SK-N-SH treated with all-trans-retinoic acid at 6 μM for 48 hours (cell line): Measurements from ENCODE around the gene DIPK1A.

Experiments used
- ARNTL ChIP-seq: fragments of 450-650 bp; formaldehyde crosslinking; IDR thresholded peaks from 2 replicates; pipeline ENCODE4 v1.5.0; 2020; ENCODE audit warnings: low read depth, mild to moderate bottlenecking, moderate library complexity, borderline replicate concordance
- BACH2 ChIP-seq: fragments of 250-450 bp; sonication (Bioruptor Pico); IDR thresholded peaks from 2 replicates; pipeline ENCODE4 v1.9.0; 2021; ENCODE audit warnings: mild to moderate bottlenecking, borderline replicate concordance
- ESRRG ChIP-seq: fragments of 250-450 bp; sonication (Bioruptor Pico); IDR thresholded peaks from 2 replicates; pipeline ENCODE4 v1.6.1; 2021; ENCODE audit warnings: mild to moderate bottlenecking
- OSR1 ChIP-seq: fragments of 250-450 bp; sonication (Bioruptor Pico); IDR thresholded peaks from 2 replicates; pipeline ENCODE4 v1.8.0; 2022; ENCODE audit warnings: moderate library complexity, mild to moderate bottlenecking, inconsistent platforms
- PPARA ChIP-seq: fragments of 250-450 bp; sonication (Bioruptor Pico); IDR thresholded peaks from 2 replicates; pipeline ENCODE4 v1.5.0; 2020; ENCODE audit warnings: mild to moderate bottlenecking, borderline replicate concordance
- RARB ChIP-seq: fragments of 250-450 bp; sonication (Bioruptor Pico); IDR thresholded peaks from 2 replicates; pipeline ENCODE4 v1.8.0; 2021; ENCODE audit warnings: mild to moderate bottlenecking, moderate library complexity
- SNAI2 ChIP-seq: fragments of 250-450 bp; sonication (Bioruptor Pico); IDR thresholded peaks from 2 replicates; pipeline ENCODE4 v1.5.0; 2020; ENCODE audit warnings: mild to moderate bottlenecking, moderate library complexity
- TCF4 ChIP-seq: fragments of 250-450 bp; sonication (Bioruptor Pico); IDR thresholded peaks from 2 replicates; pipeline ENCODE4 v1.8.0; 2021; ENCODE audit warnings: mild to moderate bottlenecking, moderate library complexity, borderline replicate concordance
- ZC3H10 ChIP-seq: fragments of 250-450 bp; sonication (Bioruptor Pico); IDR thresholded peaks from 2 replicates; pipeline ENCODE4 v1.5.1; 2021; ENCODE audit warnings: mild to moderate bottlenecking, moderate library complexity
- ZFP3 ChIP-seq: fragments of 250-450 bp; sonication (Bioruptor Pico); IDR thresholded peaks from 2 replicates; pipeline ENCODE4 v1.5.0; 2020; ENCODE audit warnings: mild to moderate bottlenecking, moderate library complexity
- ZFP30 ChIP-seq: fragments of 450-650 bp; formaldehyde crosslinking; IDR thresholded peaks from 2 replicates; pipeline ENCODE4 v1.5.0; 2022; ENCODE audit warnings: mild to moderate bottlenecking, moderate library complexity
- ZNF8 ChIP-seq: fragments of 450-650 bp; formaldehyde crosslinking; IDR thresholded peaks from 2 replicates; pipeline ENCODE4 v1.5.0; 2020; ENCODE audit warnings: mild to moderate bottlenecking, moderate library complexity
- TF ChIP-seq, protein P1 (sequence below): fragments of 250-450 bp; sonication (Bioruptor Pico); IDR thresholded peaks from 2 replicates; pipeline ENCODE4 v1.8.0; 2020; ENCODE audit warnings: mild to moderate bottlenecking, moderate library complexity, borderline replicate concordance
- TF ChIP-seq, protein P2 (sequence below): fragments of 250-450 bp; sonication (Bioruptor Pico); IDR thresholded peaks from 2 replicates; pipeline ENCODE4 v1.5.1; 2020; ENCODE audit warnings: low read depth, mild to moderate bottlenecking, moderate library complexity

DNA sequence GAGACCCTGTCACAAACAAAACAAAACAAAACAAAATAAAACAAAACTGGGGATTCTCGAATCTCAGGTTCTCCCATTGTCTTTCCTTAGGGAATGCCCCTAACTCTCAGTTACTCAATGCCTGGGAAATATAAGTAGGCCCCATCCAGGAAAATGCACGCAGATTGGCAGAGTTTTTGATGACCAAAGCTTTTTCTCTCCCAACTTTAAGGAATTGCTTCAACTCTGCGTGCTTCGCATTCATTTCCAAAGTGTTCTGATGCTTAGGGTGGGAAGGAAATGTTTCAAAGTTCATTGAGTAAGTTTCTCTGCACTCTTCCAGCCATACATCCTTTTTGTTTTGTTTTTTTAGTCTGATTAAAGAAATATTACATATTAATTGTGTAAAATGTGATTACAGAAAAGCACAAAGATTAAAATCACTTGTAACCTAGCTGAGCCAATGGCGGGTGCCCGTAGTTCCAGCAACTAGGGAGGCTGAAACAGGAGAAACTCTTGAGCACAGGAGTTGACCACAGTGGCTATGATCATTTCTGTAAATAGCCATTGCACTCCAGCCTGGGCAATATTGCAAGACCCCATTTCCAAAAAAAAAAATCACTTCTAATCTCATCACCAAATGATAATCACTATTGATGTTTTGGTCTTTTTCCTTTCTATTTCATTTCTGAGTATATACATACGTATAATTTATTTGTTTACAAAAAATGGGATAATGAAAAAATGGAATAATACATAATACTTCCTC is 157.9 kb downstream of the DIPK1A start:
- no peak for TF ChIP-seq ZNF8
- no peak for TF ChIP-seq OSR1
- no peak for TF ChIP-seq PPARA (CRISPR knock-in tag)
- no peak for TF ChIP-seq ZFP3 (CRISPR knock-in tag)
- TF ChIP-seq, protein P1, sequence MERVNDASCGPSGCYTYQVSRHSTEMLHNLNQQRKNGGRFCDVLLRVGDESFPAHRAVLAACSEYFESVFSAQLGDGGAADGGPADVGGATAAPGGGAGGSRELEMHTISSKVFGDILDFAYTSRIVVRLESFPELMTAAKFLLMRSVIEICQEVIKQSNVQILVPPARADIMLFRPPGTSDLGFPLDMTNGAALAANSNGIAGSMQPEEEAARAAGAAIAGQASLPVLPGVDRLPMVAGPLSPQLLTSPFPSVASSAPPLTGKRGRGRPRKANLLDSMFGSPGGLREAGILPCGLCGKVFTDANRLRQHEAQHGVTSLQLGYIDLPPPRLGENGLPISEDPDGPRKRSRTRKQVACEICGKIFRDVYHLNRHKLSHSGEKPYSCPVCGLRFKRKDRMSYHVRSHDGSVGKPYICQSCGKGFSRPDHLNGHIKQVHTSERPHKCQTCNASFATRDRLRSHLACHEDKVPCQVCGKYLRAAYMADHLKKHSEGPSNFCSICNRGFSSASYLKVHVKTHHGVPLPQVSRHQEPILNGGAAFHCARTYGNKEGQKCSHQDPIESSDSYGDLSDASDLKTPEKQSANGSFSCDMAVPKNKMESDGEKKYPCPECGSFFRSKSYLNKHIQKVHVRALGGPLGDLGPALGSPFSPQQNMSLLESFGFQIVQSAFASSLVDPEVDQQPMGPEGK (CRISPR knock-in tag), result no peak
- no peak for TF ChIP-seq BACH2 (CRISPR knock-in tag)
- TF ChIP-seq, protein P2, sequence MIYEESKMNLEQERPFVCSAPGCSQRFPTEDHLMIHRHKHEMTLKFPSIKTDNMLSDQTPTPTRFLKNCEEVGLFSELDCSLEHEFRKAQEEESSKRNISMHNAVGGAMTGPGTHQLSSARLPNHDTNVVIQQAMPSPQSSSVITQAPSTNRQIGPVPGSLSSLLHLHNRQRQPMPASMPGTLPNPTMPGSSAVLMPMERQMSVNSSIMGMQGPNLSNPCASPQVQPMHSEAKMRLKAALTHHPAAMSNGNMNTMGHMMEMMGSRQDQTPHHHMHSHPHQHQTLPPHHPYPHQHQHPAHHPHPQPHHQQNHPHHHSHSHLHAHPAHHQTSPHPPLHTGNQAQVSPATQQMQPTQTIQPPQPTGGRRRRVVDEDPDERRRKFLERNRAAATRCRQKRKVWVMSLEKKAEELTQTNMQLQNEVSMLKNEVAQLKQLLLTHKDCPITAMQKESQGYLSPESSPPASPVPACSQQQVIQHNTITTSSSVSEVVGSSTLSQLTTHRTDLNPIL (CRISPR knock-in tag), result no peak
- TF ChIP-seq ESRRG, result no peak
- no peak for TF ChIP-seq TCF4 (CRISPR knock-in tag)
- TF ChIP-seq ZFP30, result no peak
- TF ChIP-seq RARB (CRISPR knock-in tag), result no peak
- TF ChIP-seq ARNTL (CRISPR knock-in tag), result no peak
- TF ChIP-seq ZC3H10 (CRISPR knock-in tag), result no peak
- no peak for TF ChIP-seq SNAI2 (CRISPR knock-in tag)
